ENCODE results near the gene DIAPH1. TPM values are rescaled to one million over a fixed set of nuclear protein-coding genes. Genes with fewer than 3 reads are reported as not detected.

The DIAPH1 gene
- total and polyA plus RNA-seq, 11 donors = 29.9 to 137 (median 61.5) TPM

DNA sequence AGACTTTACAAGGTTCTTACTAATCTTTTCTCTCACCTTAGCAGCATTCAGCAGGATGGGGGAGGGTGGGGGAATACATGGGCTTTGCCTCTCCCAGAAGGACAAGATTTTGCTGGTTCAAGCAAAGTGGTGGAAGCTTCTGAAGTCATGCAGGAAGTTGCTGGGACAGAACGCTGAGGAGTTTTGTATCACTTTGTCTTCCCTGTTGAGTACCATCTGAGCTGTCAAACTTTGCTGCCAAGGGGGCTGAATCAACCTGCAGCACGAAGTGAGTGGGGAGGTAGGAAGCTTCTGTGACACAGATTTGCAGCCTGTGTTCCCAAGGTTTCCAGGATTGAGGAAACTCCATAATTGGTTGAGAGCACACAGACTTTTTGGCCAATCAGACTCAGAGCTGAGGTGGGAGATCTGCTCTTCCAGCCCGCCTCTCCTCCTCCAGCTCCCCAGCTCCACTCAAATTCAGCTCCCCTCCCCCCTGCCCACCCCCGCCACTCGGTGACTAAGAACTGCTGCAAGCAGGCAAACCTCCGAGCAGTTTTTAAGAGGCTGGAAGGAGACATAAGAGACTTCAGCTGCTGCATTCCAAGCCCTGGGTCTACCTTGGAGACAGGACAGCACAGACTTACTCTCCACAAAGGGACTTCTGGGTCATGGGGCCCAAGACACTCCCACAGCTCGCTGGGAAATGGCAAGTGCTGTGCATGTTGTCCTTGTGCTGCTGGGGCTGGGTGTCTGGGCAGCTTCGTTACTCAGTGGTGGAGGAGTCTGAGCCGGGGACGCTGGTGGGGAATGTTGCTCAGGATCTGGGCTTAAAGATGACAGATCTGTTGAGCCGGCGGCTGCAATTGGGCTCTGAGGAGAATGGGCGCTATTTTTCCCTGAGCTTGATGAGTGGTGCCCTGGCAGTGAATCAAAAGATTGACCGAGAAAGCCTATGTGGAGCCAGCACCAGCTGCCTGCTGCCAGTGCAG lies 129.9 kb downstream of the DIAPH1 start, which contains the start of gene PCDHGC5:
Gene PCDHGC5, plus strand, starts transcription at position 491 of the 971 bp plus-strand sequence. Its CDS starts 160 bp downstream, at position 651.
- Histone ChIP-seq H3K9me3 (no peaks in the 10 kb centered on the region), H3K4me1 (peaks cover 0 to 74% (median 33%) of the 10 kb centered on the region in 12 donors), H3K27ac (no peak within 1 kb of the TSS), H3K27me3 (peaks cover 0 to 56% (median 0%) of the 10 kb centered on the region in 9 donors), H3K36me3 (peaks cover 0 to 53% (median 22%) of the 10 kb centered on the region in 9 donors), H3K4me3 (no peak within 1 kb of the TSS)
- peak in 1 of 5 donors; percentile 33 for DNase-seq
- 62 to 71% (median 65%) methylated on average over 14 of the region's 14 CpGs for WGBS, 4 donors
- TF ChIP-seq CTCF (IDR thresholded peaks at IDR 0.05) (no peak), POLR2A (IDR thresholded peaks at IDR 0.05) (no peak)
- peak in 1 of 4 donors; percentile 41 for ATAC-seq
- intact Hi-C loops (cut with DNase I) = no loop called here

DNA sequence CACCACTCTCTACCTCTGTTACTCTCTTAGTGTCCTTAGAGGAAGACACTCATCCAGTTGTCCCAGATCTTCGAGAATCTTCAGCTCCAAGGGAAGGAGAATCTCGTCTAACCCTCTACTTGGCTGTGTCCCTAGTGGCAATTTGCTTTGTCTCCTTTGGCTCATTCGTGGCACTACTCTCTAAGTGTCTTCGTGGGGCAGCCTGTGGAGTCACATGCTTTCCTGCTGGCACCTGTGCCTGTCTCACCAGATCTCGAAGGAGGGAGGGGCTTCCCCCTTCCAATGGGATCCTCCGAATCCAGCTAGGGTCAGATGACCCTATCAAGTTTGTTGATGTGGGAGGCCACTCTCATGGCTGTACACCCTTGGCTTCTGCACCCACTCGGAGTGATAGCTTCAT lies 131.7 kb downstream of the DIAPH1 start:
- peaks cover 0 to 47% (median 22%) of the 10 kb centered on the region in 9 donors for H3K36me3 ChIP-seq
- no peak overlapping the region for H3K27ac ChIP-seq
- no peak for ATAC-seq
- H3K9me3 ChIP-seq = no peaks in the 10 kb centered on the region
- peaks cover 0 to 71% (median 25%) of the 10 kb centered on the region in 12 donors for H3K4me1 ChIP-seq
- 65 to 78% (median 76%) methylated on average over 6 to 7 of the region's 7 CpGs for WGBS, 4 donors
- no peak overlapping the region for H3K4me3 ChIP-seq
- TF ChIP-seq CTCF (IDR thresholded peaks at IDR 0.05) (no peak), POLR2A (IDR thresholded peaks at IDR 0.05) (no peak)
- DNase-seq = no peak
- H3K27me3 ChIP-seq = peaks cover 0 to 40% (median 0%) of the 10 kb centered on the region in 9 donors
- intact Hi-C loops (cut with DNase I) = no loop called here

DNA sequence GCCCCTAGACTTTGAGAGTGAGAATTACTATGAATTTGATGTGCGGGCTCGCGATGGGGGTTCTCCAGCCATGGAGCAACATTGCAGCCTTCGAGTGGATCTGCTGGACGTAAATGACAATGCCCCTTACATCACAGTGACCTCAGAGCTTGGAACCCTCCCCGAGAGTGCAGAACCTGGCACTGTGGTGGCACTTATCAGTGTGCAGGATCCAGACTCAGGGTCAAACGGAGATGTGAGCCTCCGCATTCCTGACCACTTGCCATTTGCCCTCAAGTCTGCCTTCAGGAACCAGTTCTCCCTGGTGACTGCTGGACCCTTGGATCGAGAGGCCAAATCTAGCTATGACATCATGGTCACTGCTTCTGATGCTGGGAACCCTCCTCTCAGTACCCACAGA lies 132.7 kb downstream of the DIAPH1 start:
- no peak for ATAC-seq
- intact Hi-C loops (cut with DNase I) = no loop called here
- DNase-seq = no peak
- Histone ChIP-seq H3K4me3 (no peak overlapping the region), H3K4me1 (peaks cover 0 to 77% (median 28%) of the 10 kb centered on the region in 12 donors), H3K27me3 (peaks cover 0 to 29% (median 0%) of the 10 kb centered on the region in 9 donors), H3K27ac (no peak overlapping the region), H3K9me3 (no peaks in the 10 kb centered on the region), H3K36me3 (peaks cover 0 to 37% (median 16%) of the 10 kb centered on the region in 9 donors)
- WGBS, 4 donors = 83 to 89% (median 85%) methylated on average over 7 to 9 of the region's 9 CpGs
- no peak for TF ChIP-seq CTCF (IDR thresholded peaks at IDR 0.05)
- no peak for TF ChIP-seq POLR2A (IDR thresholded peaks at IDR 0.05)
